ENCODE results near the gene NRM. TPM values are rescaled to one million over a fixed set of nuclear protein-coding genes. Genes with fewer than 3 reads are reported as not detected.
A peak's percentile ranks its signal among the peaks of the same experiment; 100 is the strongest.

Gene NRM
- total RNA-seq, 1 donor from 2014 or later, result 12.8 TPM

GRCh38 chr6:30683183-30683979, 7.4 kb downstream of the NRM start:
- Mint-ChIP-seq H3K36me3 (ENCODE audit: low read depth, unreplicated experiment) (peaks cover 24% of the 10 kb centered on the region), H3K4me3 (ENCODE audit: unreplicated experiment) (peak overlapping the region; percentile 98), H3K27me3 (ENCODE audit: low read depth, unreplicated experiment) (no peaks in the 10 kb centered on the region), H3K9me3 (ENCODE audit: unreplicated experiment) (no peaks in the 10 kb centered on the region), H3K4me1 (ENCODE audit: low read depth, unreplicated experiment) (peaks cover 29% of the 10 kb centered on the region), H3K27ac (ENCODE audit: unreplicated experiment) (peak overlapping the region; percentile 99)
- H3K9ac ChIP-seq (ENCODE audit: low read length), result peak overlapping the region; percentile 98
- no peak for DNase-seq (ENCODE audit: low read depth)
- H3K9me3 ChIP-seq (ENCODE audit: insufficient read depth, low read depth, low read length), result no peaks in the 10 kb centered on the region
- H3K4me3 ChIP-seq (ENCODE audit: insufficient read depth, low read depth, low read length), result peak overlapping the region; percentile 87
- peak overlapping the region; percentile 81 for H3K27ac ChIP-seq (ENCODE audit: low read depth, low read length)
- H2AFZ ChIP-seq (ENCODE audit: low read depth, low read length), result no peak overlapping the region
- TF ChIP-seq EZH2 (IDR thresholded peaks at IDR 0.05; ENCODE audit: insufficient read depth, low read length), result no peak
- H3K4me2 ChIP-seq (ENCODE audit: low read length), result peak overlapping the region; percentile 100
- FAIRE-seq, result no peak
- H3K36me3 ChIP-seq (ENCODE audit: insufficient read depth, low read length), result peaks cover 18% of the 10 kb centered on the region
- H3K79me2 ChIP-seq (ENCODE audit: insufficient read depth, low read length), result peaks cover 96% of the 10 kb centered on the region
- peaks cover 47% of the 10 kb centered on the region for H3K4me1 ChIP-seq (ENCODE audit: insufficient read depth, low read length)
- no peaks in the 10 kb centered on the region for H3K27me3 ChIP-seq (ENCODE audit: insufficient read depth, low read length)
- peaks cover 77% of the 10 kb centered on the region for H4K20me1 ChIP-seq (ENCODE audit: insufficient read depth, low read length)

GRCh38 chr6:30682143-30683117, 8.4 kb downstream of the NRM start:
- Mint-ChIP-seq H3K27ac (ENCODE audit: unreplicated experiment) (peak overlapping the region; percentile 99), H3K36me3 (ENCODE audit: low read depth, unreplicated experiment) (peaks cover 22% of the 10 kb centered on the region), H3K4me1 (ENCODE audit: low read depth, unreplicated experiment) (peaks cover 23% of the 10 kb centered on the region), H3K27me3 (ENCODE audit: low read depth, unreplicated experiment) (no peaks in the 10 kb centered on the region), H3K4me3 (ENCODE audit: unreplicated experiment) (peak overlapping the region; percentile 98), H3K9me3 (ENCODE audit: unreplicated experiment) (no peaks in the 10 kb centered on the region)
- H2AFZ ChIP-seq (ENCODE audit: low read depth, low read length), result no peak overlapping the region
- H4K20me1 ChIP-seq (ENCODE audit: insufficient read depth, low read length), result peaks cover 84% of the 10 kb centered on the region
- peaks cover 93% of the 10 kb centered on the region for H3K79me2 ChIP-seq (ENCODE audit: insufficient read depth, low read length)
- TF ChIP-seq CTCF (IDR thresholded peaks at IDR 0.05; ENCODE audit: insufficient read depth, low read depth, low read length) (no peak), EZH2 (IDR thresholded peaks at IDR 0.05; ENCODE audit: insufficient read depth, low read length) (no peak)
- peak overlapping the region; percentile 100 for H3K4me2 ChIP-seq (ENCODE audit: low read length)
- peak overlapping the region; percentile 87 for H3K4me3 ChIP-seq (ENCODE audit: insufficient read depth, low read depth, low read length)
- peaks cover 24% of the 10 kb centered on the region for H3K36me3 ChIP-seq (ENCODE audit: insufficient read depth, low read length)
- H3K27ac ChIP-seq (ENCODE audit: low read depth, low read length), result peak overlapping the region; percentile 81
- no peaks in the 10 kb centered on the region for H3K9me3 ChIP-seq (ENCODE audit: insufficient read depth, low read depth, low read length)
- peak overlapping the region; percentile 98 for H3K9ac ChIP-seq (ENCODE audit: low read length)
- DNase-seq (ENCODE audit: low read depth), result peak; percentile 77
- FAIRE-seq, result no peak
- no peaks in the 10 kb centered on the region for H3K27me3 ChIP-seq (ENCODE audit: insufficient read depth, low read length)
- H3K4me1 ChIP-seq (ENCODE audit: insufficient read depth, low read length), result peaks cover 40% of the 10 kb centered on the region

GRCh38 chr6:30681766-30682142, 9.0 kb downstream of the NRM start:
- H3K36me3 ChIP-seq (ENCODE audit: insufficient read depth, low read length), result peaks cover 26% of the 10 kb centered on the region
- H3K4me1 ChIP-seq (ENCODE audit: insufficient read depth, low read length), result peaks cover 40% of the 10 kb centered on the region
- H2AFZ ChIP-seq (ENCODE audit: low read depth, low read length), result no peak overlapping the region
- Mint-ChIP-seq H3K36me3 (ENCODE audit: low read depth, unreplicated experiment) (peaks cover 24% of the 10 kb centered on the region), H3K4me1 (ENCODE audit: low read depth, unreplicated experiment) (peaks cover 23% of the 10 kb centered on the region), H3K4me3 (ENCODE audit: unreplicated experiment) (peak overlapping the region; percentile 98), H3K27me3 (ENCODE audit: low read depth, unreplicated experiment) (no peaks in the 10 kb centered on the region), H3K27ac (ENCODE audit: unreplicated experiment) (peak overlapping the region; percentile 99), H3K9me3 (ENCODE audit: unreplicated experiment) (no peaks in the 10 kb centered on the region)
- H3K4me2 ChIP-seq (ENCODE audit: low read length), result peak overlapping the region; percentile 100
- H3K4me3 ChIP-seq (ENCODE audit: insufficient read depth, low read depth, low read length), result peak overlapping the region; percentile 87
- H3K9me3 ChIP-seq (ENCODE audit: insufficient read depth, low read depth, low read length), result no peaks in the 10 kb centered on the region
- H3K27ac ChIP-seq (ENCODE audit: low read depth, low read length), result peak overlapping the region; percentile 81
- H3K9ac ChIP-seq (ENCODE audit: low read length), result peak overlapping the region; percentile 98
- no peak for FAIRE-seq
- TF ChIP-seq EZH2 (IDR thresholded peaks at IDR 0.05; ENCODE audit: insufficient read depth, low read length), result no peak
- TF ChIP-seq CTCF (IDR thresholded peaks at IDR 0.05; ENCODE audit: insufficient read depth, low read depth, low read length), result no peak
- peaks cover 96% of the 10 kb centered on the region for H3K79me2 ChIP-seq (ENCODE audit: insufficient read depth, low read length)
- no peak for DNase-seq (ENCODE audit: low read depth)
- no peaks in the 10 kb centered on the region for H3K27me3 ChIP-seq (ENCODE audit: insufficient read depth, low read length)
- H4K20me1 ChIP-seq (ENCODE audit: insufficient read depth, low read length), result peaks cover 91% of the 10 kb centered on the region
